HepG2 (cell line): ENCODE data around the gene GSAP. TPM values are rescaled to one million over a fixed set of nuclear protein-coding genes. Genes with fewer than 3 reads are reported as not detected.

Source experiments
- CEBPB ChIP-seq: IDR thresholded peaks from 2 replicates; pipeline ENCODE4 v1.6.1; 2011; ENCODE audit warnings: low read depth, low read length, improper control_type of control experiment, borderline replicate concordance
- EED ChIP-seq: sonication (generic); formaldehyde crosslinking; IDR thresholded peaks from 2 replicates; pipeline ENCODE4 v1.5.0; 2020; ENCODE audit warnings: mild to moderate bottlenecking, missing genetic modification reagents
- FOXP1 ChIP-seq, 2 experiments: fragments of 450-650 bp in 1 of 2; IDR thresholded peaks; 2 replicates each; pipeline ENCODE4 v1.6.1; 2017 to 2018; ENCODE audit warnings: antibody characterized with exemption in 1 of 2
- IKZF1 ChIP-seq: fragments of 450-650 bp; IDR thresholded peaks from 2 replicates; pipeline ENCODE4 v1.7.1; 2016
- JUNB ChIP-seq: sonication (generic); formaldehyde crosslinking; IDR thresholded peaks from 2 replicates; pipeline ENCODE4 v1.8.0; 2022; ENCODE audit warnings: missing genetic modification reagents, mild to moderate bottlenecking, borderline replicate concordance
- KDM4B ChIP-seq: sonication (generic); formaldehyde crosslinking; IDR thresholded peaks from 2 replicates; pipeline ENCODE4 v1.4.0; 2020; ENCODE audit warnings: missing genetic modification reagents
- KDM5B ChIP-seq: sonication (generic); formaldehyde crosslinking; IDR thresholded peaks from 2 replicates; pipeline ENCODE4 v1.4.0; 2020; ENCODE audit warnings: missing genetic modification reagents, mild to moderate bottlenecking, borderline replicate concordance
- MEIS1 ChIP-seq: sonication (generic); formaldehyde crosslinking; IDR thresholded peaks from 2 replicates; pipeline ENCODE4 v1.9.0; 2021; ENCODE audit warnings: mild to moderate bottlenecking, missing genetic modification reagents, moderate library complexity, borderline replicate concordance
- MIER3 ChIP-seq: IDR thresholded peaks from 2 replicates; pipeline ENCODE4 v1.6.1; 2016; ENCODE audit warnings: missing compliant biosample characterization, borderline replicate concordance
- MLX ChIP-seq: IDR thresholded peaks from 2 replicates; pipeline ENCODE4 v1.6.1; 2016
- SOX6 ChIP-seq, 2 experiments: fragments of 450-650 bp in 1 of 2; sonication (generic) in 1 of 2; formaldehyde crosslinking in 1 of 2; IDR thresholded peaks; 2 replicates each; pipeline versions ENCODE4 v1.4.0 to v1.6.1; 2017 to 2020; ENCODE audit warnings: antibody characterized with exemption in 1 of 2, mild to moderate bottlenecking in 1 of 2, missing genetic modification reagents in 1 of 2
- ZBTB8A ChIP-seq: sonication (generic); formaldehyde crosslinking; IDR thresholded peaks from 2 replicates; pipeline ENCODE4 v1.4.0; 2020; ENCODE audit warnings: mild to moderate bottlenecking, low read depth, missing genetic modification reagents, borderline replicate concordance
- ZFAT ChIP-seq: sonication (generic); formaldehyde crosslinking; conservative IDR thresholded peaks from 2 replicates; pipeline ENCODE4 v1.8.1; 2023; ENCODE audit warnings: missing genetic modification reagents, inconsistent platforms
- ZNF160 ChIP-seq: sonication (generic); formaldehyde crosslinking; IDR thresholded peaks from 2 replicates; pipeline ENCODE4 v1.8.0; 2022; ENCODE audit warnings: mild to moderate bottlenecking, inconsistent platforms, missing genetic modification reagents
- ZNF276 ChIP-seq: sonication (generic); formaldehyde crosslinking; IDR thresholded peaks from 2 replicates; pipeline ENCODE4 v1.4.0; 2020; ENCODE audit warnings: mild to moderate bottlenecking, low read depth, missing genetic modification reagents
- ZNF337 ChIP-seq: sonication (generic); formaldehyde crosslinking; IDR thresholded peaks from 2 replicates; pipeline ENCODE4 v1.5.1; 2020; ENCODE audit warnings: missing genetic modification reagents, low read depth, mild to moderate bottlenecking, borderline replicate concordance
- ZNF557 ChIP-seq: sonication (generic); formaldehyde crosslinking; IDR thresholded peaks from 2 replicates; pipeline ENCODE4 v1.4.0; 2020; ENCODE audit warnings: missing genetic modification reagents
- ZNF761 ChIP-seq: sonication (generic); formaldehyde crosslinking; conservative IDR thresholded peaks from 2 replicates; pipeline ENCODE4 v1.4.0; 2020; ENCODE audit warnings: mild to moderate bottlenecking, missing genetic modification reagents
- ZNF878 ChIP-seq: sonication (generic); formaldehyde crosslinking; IDR thresholded peaks from 2 replicates; pipeline ENCODE4 v1.8.1; 2023; ENCODE audit warnings: mild to moderate bottlenecking, missing genetic modification reagents, moderate library complexity
- polyA plus RNA-seq, 8 experiments: library from polyadenylated mRNA; depleted of rRNA in 3 of 8; stranded (reverse) in 7 of 8; unstranded in 1 of 8; fragments of >200 nt; fragmentation: Illumina TruSeq in 4 of 8; extraction: Trizol in 4 of 8; gene quantifications; 2 replicates each; pipeline versions ENCODE4 v1.2.1 to v1.2.3, GENCODE V29; 2011 to 2016; ENCODE audit warnings: low read depth in 4 of 8, missing spikeins in 1 of 8, mixed read lengths in 1 of 8; ENCODE audit not compliant: insufficient read depth in 1 of 8
- total RNA-seq, 5 experiments: library from RNA; depleted of rRNA; stranded (reverse); fragments of >200 nt; fragmentation: Illumina TruSeq; extraction: Trizol; gene quantifications; 2 replicates each; pipeline ENCODE4 v1.2.3, GENCODE V29; 2016; ENCODE audit warnings: low read depth in 1 of 5
- TF ChIP-seq, protein P1 (sequence below), 2 experiments: sonication (generic) in 1 of 2; formaldehyde crosslinking in 1 of 2; IDR thresholded peaks; 2 replicates each; pipeline versions ENCODE4 v1.6.1 to v1.9.0; 2014 to 2022; ENCODE audit warnings: antibody characterized with exemption in 1 of 2, borderline replicate concordance in 1 of 2, inconsistent platforms in 1 of 2, low read depth in 1 of 2, missing genetic modification reagents in 1 of 2
- TF ChIP-seq, protein P2 (sequence below): sonication (generic); formaldehyde crosslinking; IDR thresholded peaks from 2 replicates; pipeline ENCODE4 v1.8.0; 2022; ENCODE audit warnings: missing genetic modification reagents, low read depth, mild to moderate bottlenecking, borderline replicate concordance

The GSAP gene
- total and polyA plus RNA-seq, 2 of the 13 experiments (the other 11 are each of a cell fraction or from before 2014, with no cell fraction given) = 34.6 to 40.6 TPM

DNA sequence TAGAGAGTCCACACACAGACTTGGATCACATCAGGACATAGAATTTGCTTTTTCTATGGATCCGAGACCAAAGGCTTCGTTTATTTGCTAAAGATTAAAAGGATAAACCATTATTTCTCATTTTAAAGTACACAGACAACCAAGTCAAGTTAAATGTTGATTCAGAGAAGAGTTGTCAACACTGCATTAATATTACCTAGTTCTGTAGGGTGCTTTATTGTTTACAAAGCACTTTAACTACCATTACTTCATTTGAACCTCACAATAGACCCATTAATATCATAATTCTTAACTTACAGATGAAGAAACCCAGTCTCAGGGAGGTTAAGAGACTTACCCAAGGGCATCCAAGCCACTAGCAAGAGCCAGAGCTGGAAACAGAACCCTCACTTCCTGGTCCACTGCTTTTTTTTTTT lies 43.2 kb upstream of the GSAP start (continued):
- TF ChIP-seq, protein P1, sequence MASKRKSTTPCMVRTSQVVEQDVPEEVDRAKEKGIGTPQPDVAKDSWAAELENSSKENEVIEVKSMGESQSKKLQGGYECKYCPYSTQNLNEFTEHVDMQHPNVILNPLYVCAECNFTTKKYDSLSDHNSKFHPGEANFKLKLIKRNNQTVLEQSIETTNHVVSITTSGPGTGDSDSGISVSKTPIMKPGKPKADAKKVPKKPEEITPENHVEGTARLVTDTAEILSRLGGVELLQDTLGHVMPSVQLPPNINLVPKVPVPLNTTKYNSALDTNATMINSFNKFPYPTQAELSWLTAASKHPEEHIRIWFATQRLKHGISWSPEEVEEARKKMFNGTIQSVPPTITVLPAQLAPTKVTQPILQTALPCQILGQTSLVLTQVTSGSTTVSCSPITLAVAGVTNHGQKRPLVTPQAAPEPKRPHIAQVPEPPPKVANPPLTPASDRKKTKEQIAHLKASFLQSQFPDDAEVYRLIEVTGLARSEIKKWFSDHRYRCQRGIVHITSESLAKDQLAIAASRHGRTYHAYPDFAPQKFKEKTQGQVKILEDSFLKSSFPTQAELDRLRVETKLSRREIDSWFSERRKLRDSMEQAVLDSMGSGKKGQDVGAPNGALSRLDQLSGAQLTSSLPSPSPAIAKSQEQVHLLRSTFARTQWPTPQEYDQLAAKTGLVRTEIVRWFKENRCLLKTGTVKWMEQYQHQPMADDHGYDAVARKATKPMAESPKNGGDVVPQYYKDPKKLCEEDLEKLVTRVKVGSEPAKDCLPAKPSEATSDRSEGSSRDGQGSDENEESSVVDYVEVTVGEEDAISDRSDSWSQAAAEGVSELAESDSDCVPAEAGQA (IDR thresholded peaks at IDR 0.05; ENCODE audit: low read depth) = no peak
- TF ChIP-seq, protein P1 (CRISPR knock-in tag; IDR thresholded peaks at IDR 0.05; ENCODE audit: borderline replicate concordance) = no peak
- TF ChIP-seq SOX6 (IDR thresholded peaks at IDR 0.05) (no peak), SOX6 (CRISPR knock-in tag; IDR thresholded peaks at IDR 0.05) (peak; percentile 84), MEIS1 (CRISPR knock-in tag) (no peak), FOXP1 (IDR thresholded peaks at IDR 0.05) (peak; percentile 62), FOXP1 (CRISPR knock-in tag; IDR thresholded peaks at IDR 0.05) (peak; percentile 88), ZNF160 (CRISPR knock-in tag) (no peak), ZNF337 (CRISPR knock-in tag) (no peak), ZFAT (no peak), KDM5B (CRISPR knock-in tag) (no peak), ZNF878 (CRISPR knock-in tag) (no peak), ZNF761 (CRISPR knock-in tag) (no peak), MLX (CRISPR knock-in tag) (no peak), IKZF1 (no peak), ZNF276 (CRISPR knock-in tag) (no peak), KDM4B (CRISPR knock-in tag) (no peak), ZNF557 (no peak), ZBTB8A (CRISPR knock-in tag) (no peak), MIER3 (CRISPR knock-in tag) (no peak), EED (no peak), JUNB (CRISPR knock-in tag) (no peak), CEBPB (no peak)
- TF ChIP-seq, protein P2, sequence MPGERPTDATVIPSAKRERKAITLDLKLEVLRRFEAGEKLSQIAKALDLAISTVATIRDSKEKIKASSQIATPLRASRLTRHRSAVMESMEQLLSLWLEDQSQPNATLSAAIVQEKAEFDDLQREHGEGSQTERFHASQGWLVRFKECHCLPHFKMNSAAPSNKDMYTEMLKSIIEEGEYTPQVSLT = no peak
